ENCODE measurements around the gene RPSA. TPM values are rescaled to one million over a fixed set of nuclear protein-coding genes. Genes with fewer than 3 reads are reported as not detected.

RPSA gene
- total and polyA plus RNA-seq, 9 of the 15 experiments (the other 6 are each of a cell fraction or from before 2014, with no cell fraction given) = 2,290 to 4,272 (median 2,730) TPM

DNA sequence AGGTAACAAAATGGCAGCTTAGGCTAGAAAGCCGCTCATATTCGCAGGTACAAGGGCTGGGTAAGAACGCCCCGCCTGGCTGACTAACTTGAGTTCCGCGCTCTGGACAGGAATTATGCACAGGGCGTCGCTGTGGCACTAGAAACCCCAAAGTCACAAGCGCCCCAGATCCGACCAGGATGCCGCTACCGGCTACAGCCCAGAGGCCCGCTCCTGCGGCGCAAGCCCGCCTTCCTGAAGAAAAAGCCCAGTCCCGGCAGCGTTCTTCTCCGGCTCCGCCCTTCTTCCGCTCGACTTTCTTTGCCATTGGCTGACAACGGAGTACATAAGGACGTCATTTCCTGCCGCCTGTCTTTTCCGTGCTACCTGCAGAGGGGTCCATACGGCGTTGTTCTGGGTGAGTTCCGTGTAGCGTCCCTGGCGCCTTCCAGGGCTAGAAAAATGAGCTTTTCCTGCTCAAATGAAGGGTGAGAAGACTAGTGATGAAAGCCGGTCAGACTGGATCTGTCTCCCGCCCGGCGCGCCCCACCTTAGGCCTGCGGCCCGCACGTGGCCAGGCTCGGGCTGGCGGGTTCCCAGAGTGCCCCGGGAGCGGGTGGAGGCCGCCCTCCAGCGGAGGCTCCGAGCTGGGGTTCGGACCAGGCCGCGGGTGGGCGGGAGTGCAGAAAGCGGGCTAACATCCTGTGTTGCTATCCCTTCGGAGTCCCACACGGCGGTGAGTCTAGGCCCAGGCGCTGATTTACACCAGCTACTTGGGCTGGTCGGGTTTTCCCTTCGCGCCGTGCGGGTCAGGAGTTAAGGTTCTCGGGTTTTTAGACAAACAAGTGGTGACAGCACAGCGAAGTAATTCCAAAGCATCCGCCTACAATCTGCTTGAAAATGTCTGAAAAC lies at the start of gene RPSA (continued):
- TF ChIP-seq, protein P1, sequence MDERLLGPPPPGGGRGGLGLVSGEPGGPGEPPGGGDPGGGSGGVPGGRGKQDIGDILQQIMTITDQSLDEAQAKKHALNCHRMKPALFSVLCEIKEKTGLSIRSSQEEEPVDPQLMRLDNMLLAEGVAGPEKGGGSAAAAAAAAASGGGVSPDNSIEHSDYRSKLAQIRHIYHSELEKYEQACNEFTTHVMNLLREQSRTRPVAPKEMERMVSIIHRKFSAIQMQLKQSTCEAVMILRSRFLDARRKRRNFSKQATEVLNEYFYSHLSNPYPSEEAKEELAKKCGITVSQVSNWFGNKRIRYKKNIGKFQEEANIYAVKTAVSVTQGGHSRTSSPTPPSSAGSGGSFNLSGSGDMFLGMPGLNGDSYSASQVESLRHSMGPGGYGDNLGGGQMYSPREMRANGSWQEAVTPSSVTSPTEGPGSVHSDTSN (CRISPR knock-in tag; IDR thresholded peaks at IDR 0.05; ENCODE audit: low read depth) = no peak
- TF ChIP-seq, protein P1 (tag; conservative IDR thresholded peaks at IDR 0.05; ENCODE audit: low read depth) = peak; percentile 63; the same call in 1 of the 2 replicates
- TF ChIP-seq POU5F1 (IDR thresholded peaks at IDR 0.05; ENCODE audit: borderline replicate concordance, low read depth, low read length, partially characterized antibody) (no peak), ZNF512 (tag; IDR thresholded peaks at IDR 0.05) (no peak), MTA3 (IDR thresholded peaks at IDR 0.05; ENCODE audit: borderline replicate concordance) (peak; percentile 98), STAT5B (CRISPR knock-in tag; IDR thresholded peaks at IDR 0.05) (no peak)
